Measurements from ENCODE around the gene OSBP2.
A peak's percentile ranks its signal among the peaks of the same experiment; 100 is the strongest.

The OSBP2 gene

DNA sequence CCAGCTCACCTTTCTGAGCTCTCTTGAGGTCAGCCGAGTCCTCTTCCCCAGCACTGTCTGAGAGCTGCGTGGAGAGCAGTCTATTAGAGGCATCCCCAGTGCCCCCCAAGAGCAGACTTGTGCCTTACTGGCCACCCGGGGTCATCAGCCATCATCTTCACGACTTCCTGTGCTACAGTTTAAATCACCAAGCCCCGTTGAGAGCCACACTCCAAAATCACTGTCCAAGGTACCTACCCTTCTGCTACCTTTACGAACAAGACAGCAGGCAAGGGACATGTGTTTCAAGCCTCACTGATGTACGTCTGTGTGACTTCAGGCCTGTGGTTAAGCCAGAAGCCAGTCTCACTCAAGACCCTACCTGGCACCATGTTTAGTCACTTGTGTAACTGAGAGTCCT is 238.8 kb downstream of the OSBP2 start:
- DNase-seq (ENCODE audit: low read depth in 2 of 2), result no peak

DNA sequence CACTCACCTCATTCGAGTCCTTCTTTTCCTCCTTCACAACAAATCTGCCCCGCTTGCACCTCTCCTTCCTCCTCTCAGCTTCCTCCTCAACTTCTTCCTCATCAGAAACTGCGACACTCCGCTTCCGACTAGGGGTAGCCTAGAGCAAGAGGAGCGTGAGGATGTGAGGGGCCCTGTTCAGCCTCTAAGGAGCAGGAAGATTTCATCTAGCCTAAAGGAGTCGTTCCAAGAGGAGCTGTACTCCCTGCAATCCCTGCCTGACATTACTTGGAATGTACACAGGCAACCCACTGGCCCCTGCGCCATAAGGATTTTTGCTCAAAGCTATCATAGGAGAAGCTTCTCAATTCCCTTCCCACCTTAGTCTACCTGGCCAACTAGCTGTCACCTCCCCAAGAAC is 239.4 kb downstream of the OSBP2 start:
- DNase-seq (ENCODE audit: low read depth in 2 of 2), result no peak

DNA sequence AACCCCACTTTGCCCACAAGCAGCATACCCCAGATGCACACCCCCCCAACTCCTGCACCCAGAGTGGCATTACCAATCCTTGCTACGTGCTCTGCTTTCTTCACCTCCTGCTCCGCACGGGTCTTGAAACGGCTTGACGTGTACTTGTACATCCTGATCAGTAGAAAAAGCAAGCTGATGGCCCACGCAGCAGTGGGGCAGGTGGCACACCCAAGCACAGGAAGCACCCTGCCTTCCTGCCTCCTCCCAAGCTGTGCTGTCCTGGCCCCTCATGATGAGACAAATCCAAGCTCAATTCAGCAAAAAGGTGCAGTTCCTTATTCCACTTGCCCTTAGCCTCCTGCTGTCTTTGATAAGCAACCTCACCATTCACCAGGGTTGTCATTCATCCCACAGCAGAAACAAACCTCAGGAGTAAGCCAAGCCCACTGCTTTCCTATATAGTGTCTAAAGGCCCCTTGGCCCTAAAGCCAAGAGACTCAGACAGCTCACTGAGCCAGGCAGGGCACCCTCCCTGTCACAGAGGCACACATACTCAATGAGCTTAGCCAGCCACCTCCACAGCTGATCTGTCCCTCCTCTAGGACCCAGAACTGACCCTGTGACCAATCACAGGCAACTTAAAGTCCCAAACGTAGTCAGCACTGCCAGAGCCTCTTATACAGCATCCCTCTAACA is 246.2 kb downstream of the OSBP2 start:
- DNase-seq (ENCODE audit: low read depth in 2 of 2), result peak; percentile 9 to 23

DNA sequence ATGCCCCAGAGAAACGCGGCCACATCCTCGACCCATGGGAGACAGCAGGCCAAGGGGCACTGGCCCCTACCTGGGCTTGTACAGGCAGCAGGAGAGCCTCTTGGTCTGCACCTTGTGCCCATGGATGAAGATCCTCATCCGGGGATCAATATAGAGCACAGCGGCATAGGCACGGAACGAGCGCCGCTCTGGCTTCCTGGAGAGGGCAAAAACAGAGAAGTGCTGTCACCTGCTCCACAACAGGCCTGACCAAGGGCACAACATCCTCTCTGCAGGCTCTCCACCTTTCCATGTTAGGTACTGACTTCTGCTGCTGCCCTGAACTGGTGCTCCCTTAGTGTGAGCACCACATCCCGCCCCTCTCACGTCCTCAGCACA is 246.7 kb downstream of the OSBP2 start:
- no peak for DNase-seq (ENCODE audit: low read depth in 2 of 2)

DNA sequence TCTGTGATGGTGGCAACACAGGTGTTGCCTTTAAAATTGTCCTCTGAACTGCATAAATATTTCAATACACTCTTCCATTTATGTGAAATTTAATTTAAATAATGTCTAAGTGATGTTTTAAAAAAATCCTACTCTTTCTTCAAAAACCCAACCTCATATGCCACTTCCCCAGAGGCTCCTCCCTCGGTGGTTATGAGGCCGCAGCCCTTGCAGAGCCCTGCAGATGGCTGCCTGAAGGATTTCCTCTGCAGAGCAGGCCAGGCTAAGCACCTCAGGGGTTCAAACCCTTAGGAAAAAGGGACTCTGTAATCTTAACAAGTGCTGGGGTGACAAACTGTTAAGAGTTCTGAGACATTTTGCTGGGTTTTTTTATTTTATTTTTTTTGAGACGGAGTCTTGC is 248.7 kb downstream of the OSBP2 start:
- DNase-seq (ENCODE audit: low read depth in 2 of 2), result peak in 1 of 2 donors; percentile 14

DNA sequence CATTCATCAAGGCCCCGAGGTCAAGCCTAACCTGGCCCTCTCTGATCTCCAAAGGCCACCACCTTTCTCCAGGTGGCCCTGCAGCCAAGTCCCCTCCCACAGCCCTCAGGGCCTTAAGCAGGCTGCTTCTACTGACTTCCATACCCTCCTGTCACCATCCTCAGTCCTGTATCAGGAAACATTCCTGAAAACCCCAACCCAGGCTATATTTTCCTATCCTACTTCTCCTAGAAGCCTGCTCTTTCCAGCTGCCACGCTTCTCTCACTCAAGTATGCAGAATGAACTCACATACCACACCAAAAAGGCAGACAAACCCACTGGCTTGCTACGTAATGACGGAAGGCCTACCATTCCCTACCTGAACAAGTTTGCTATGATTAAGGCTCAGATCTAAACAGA is 250.3 kb downstream of the OSBP2 start:
- DNase-seq (ENCODE audit: low read depth in 2 of 2), result no peak

DNA sequence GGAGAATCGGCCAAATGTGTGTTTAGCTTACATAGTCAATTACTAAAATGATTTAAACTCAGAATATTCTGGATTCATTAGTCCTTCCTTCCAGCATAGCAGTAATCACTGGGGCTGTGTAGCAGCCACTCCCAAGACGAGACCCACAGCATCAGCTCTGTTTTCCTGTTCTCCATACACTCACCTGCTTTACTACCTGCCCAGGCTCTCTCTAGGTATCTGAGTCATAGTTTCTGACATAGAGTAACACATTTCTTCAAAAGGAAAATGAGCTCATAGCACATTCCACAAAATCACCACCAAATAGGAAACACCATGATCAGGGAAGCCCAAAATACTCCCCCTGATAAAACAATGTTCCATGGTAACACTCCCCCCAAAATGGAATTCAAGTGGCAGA is 251.0 kb downstream of the OSBP2 start:
- DNase-seq (ENCODE audit: low read depth in 2 of 2), result no peak

DNA sequence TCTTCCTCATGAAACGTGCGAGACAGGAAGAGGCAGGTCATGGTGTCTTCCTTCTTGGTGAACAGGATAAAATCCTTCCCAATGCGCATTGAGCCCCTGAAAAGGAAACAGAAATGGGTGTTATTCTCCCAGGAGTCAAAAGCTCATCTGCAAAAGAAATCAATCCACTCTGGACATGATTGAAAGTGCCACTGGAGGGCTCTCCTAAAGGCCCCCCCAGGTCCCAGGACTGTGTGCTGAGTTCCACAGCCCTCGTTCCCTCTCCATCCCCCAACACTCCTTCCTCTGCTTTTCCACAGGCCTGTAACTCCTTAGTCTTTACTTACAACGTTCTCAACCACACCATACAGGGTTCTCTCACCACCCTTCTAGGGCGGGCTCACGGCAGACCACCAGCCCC is 251.7 kb downstream of the OSBP2 start:
- DNase-seq (ENCODE audit: low read depth in 2 of 2), result no peak

DNA sequence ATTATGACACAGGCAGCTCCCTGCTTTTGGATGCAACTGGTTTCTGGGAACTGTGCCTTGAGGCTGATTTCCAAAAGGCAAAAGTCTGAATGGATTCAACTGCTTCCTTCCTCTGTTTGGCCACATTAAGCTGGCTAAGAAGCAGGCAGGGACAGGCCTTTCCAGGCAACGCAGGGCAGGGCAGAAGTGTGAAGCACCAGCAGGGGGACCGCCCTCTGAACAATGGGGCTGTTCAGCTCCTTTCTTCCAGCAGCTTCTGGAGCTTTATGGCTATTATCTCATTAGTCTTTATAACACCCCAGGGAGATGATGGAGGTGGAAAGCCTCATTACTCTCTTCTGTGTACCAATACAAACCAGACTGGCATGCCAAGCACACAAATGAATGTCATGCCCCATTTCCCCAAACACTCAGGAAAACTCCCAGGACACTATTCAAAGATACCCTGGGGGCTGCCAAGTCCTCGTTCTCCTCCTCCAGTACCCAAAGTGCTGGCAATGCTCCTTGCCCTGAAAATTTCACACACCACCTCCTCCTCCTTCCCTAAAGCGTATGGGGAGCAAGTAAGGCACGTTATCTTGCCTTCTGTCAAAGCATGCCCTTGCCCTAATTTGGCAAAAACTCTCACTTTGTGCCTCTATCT is 252.6 kb downstream of the OSBP2 start:
- no peak for DNase-seq (ENCODE audit: low read depth in 2 of 2)

DNA sequence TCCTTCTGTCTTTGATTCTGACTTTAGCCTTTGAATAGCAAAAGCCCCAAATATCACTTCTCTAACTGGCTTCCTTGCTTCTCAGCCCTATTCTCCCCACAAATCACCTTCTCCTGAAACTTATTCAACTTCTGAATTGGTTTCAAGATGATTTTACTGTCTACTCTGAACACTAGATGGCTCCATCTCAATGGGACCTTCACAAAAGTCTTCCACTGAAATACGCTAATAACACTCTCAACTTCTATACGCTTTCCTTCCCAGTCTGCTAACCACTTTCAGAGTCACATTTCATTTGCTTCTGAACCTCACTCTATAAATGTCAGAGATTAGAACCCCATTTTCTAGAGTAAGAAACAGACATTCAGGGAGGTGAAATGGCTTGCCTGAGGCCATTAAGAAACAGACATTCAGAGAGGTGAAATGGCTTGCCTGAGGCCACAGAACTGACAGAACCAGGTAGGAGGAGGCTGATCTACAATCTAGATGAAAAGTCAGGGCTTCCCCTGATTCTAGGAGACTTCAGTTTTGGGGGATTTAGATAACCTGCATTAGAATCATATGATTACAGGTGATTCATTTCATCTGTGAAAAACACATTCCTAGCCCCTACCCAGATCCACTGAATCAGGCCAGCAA is 253.3 kb downstream of the OSBP2 start:
- no peak for DNase-seq (ENCODE audit: low read depth in 2 of 2)

DNA sequence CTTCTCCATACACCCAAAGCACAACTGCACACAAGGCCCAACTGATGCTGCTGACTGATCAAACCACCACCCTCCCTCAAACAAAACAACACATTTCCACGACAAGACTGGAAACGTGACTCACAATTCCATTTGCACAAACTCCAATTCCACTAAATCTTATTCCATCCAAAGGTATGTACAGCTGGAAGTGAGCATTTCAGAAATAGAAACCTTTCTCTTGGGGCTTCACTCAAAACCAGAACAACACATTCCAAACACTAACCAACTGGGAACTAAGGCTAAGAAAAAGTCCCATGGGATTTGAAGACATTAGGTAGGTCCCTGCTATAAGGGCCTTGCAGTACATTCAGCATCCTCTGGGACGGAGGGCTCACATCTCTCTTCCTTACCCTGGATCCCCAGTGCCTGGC is 254.3 kb downstream of the OSBP2 start:
- no peak for DNase-seq (ENCODE audit: low read depth in 2 of 2)

DNA sequence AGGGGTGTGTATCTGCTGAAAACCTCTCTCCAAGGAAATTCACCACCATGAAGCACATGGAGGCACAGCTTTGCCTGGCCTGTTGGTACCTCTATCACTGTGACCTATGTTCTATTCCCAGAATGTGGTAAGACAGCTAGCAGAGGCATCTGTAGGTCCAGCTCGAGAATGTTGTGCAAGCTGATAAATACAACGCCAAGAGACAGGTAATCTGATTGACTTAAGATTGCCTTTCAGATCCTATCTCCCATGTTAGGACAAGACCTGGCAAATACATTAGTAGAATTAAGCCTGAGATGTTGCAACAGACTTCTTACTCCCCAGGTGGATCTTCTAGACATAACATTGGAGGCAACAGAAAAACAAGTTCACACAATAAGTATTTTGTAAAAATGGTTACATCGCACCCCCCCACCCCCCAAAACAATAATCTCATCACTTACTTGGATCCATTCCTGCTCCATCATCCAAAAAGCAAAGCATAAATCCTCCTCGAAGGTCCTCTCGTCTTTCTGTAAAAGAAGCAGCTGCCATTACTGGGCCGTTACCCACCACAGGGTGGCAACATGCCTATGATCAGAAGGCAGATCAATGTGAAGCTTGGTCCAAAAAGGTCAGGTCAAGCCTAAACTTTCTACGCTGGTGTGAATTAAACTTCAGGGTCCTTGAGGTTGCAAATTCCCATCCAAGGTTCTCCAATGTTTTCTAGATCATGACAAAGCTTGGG is 255.4 kb downstream of the OSBP2 start:
- no peak for DNase-seq (ENCODE audit: low read depth in 2 of 2)

DNA sequence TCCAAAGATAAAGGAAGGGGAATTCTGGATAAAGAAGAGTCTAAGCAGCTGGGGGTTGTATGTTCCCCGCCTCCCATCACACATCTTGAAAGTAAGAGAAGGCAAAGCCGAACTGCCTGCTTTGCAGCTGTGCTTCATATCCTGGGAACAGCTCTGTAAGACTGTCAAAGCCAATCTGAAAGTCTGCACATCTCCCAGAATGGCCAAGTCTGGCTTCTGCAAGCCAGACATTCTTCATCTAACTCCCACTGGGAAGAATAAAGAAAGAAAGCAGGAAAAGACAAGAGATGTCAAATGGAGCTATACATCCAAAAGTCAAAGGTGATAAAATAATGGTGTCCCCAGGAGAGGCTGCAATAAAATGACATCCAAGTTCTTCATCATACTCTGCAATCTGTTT is 258.5 kb downstream of the OSBP2 start:
- DNase-seq (ENCODE audit: low read depth in 2 of 2), result no peak

DNA sequence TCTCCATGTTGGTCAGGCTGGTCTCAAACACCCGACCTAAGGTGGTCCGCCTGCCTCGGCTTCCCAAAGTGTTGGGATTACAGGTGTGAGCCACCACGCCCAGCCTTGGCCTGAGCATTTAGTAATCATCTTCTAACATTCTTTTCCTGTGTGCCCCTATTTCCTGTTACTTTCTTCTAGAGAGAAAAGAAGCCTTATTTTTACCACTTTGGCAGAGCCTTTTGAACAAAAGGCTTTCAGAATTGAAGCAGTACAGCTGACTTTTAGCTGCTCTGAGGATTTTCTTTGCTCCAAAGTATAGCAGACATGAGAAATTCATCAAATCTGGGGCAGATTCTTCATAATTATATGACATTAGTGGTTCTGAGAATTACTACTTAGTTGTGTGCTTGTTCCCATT is 260.5 kb downstream of the OSBP2 start:
- DNase-seq (ENCODE audit: low read depth in 2 of 2), result no peak
